Measurements from ENCODE around the gene FMOD. TPM values are rescaled to one million over a fixed set of nuclear protein-coding genes. Genes with fewer than 3 reads are reported as not detected.
"Not testable (repeated sequence)": the region's sequence is repeated elsewhere in the genome, so short reads cannot be mapped to it uniquely, and the experiment has no call there.

The FMOD gene
- total and polyA plus RNA-seq, 5 donors = 35.9 to 91.6 (median 60.2) TPM

DNA sequence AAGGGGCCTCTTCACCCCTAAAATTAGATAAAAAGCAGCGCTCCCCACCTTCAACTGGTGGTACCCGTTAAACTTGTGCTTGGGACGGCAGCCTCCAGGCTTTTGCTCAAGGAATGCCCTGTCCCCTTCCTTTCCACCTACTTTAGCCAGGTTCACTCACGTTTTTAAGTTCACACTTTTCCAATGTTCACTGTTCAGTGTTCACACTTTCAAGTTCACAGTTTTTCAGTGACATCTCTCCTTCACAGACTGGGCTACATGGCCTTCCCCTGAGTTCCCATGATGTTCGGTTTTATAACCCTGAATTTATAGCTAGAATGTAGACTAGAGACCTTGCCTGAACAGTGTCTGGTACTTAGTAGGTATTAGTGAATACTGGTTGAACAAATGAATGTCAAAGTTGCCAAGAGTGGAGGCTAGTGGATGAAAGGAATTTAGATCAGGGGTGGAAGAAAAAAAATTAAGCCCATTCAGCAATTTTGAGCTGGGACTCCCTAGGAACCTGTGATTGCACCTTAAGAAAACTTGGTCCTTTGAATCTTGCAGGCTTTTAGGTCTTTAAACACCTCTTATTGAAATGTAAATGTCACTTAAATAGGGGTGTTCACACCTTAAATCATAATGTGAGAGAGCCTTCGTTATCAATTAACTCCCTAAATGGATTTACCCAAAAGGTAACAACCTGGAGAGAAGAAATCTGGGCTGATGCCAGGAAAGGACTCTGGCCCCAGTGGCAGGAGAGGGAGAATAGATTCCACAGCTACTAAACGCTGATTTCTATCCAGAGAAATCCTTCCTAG is 33.3 kb downstream of the FMOD start:
- 79% methylated on average over 7 of the region's 7 CpGs for WGBS
- no peak overlapping the region for H3K4me3 ChIP-seq (ENCODE audit: low read length)
- no peak for ATAC-seq
- no peak for DNase-seq
- no peaks in the 10 kb centered on the region for H3K9me3 ChIP-seq (ENCODE audit: control insufficient read depth, low read length)
- peaks cover 19% of the 10 kb centered on the region for H3K4me1 ChIP-seq (ENCODE audit: control insufficient read depth, insufficient read depth, low read length)
- intact Hi-C loops (cut with DNase I) = no loop called here
- peak overlapping the region; percentile 80 for H3K27ac ChIP-seq (ENCODE audit: low read length)
- no peaks in the 10 kb centered on the region for H3K27me3 ChIP-seq (ENCODE audit: control insufficient read depth, insufficient read depth)

DNA sequence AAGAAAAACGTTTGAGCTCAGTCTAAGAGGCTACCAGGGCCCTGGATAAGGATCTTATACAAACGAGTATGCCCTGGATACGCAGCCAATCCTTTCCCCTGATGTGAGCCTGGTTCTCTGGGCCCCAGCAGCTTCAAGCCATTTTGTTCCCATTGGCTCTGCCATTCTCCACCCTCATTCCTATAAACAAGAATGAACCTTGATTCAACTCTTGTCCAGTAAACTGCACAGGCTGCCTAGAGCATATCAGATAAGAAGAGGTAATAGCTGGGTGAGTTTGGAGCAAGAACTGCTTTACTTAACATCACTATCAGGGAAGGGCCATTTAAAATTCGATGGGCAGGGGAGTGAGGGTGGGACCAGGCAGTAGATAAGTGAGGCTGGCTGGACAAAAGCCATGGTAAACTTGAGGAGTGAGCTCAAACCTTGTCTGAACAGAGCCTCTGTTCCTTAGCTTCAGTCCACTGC is 34.3 kb downstream of the FMOD start:
- DNase-seq = peak in 2 of 3 donors; percentile 69 to 82
- Histone ChIP-seq H3K27me3 (ENCODE audit: control insufficient read depth, insufficient read depth) (no peaks in the 10 kb centered on the region), H3K9me3 (ENCODE audit: control insufficient read depth, low read length) (no peaks in the 10 kb centered on the region), H3K4me1 (ENCODE audit: control insufficient read depth, insufficient read depth, low read length) (peaks cover 14% of the 10 kb centered on the region), H3K4me3 (ENCODE audit: low read length) (no peak overlapping the region), H3K27ac (ENCODE audit: low read length) (peak overlapping the region; percentile 87)
- ATAC-seq = peak; percentile 89 to 91
- WGBS = 28% methylated on average over 4 of the region's 4 CpGs
- intact Hi-C loops (cut with DNase I) = no loop called here

GRCh38 chr1:203314025-203314759 is 36.7 kb downstream of the FMOD start:
- H3K4me3 ChIP-seq (ENCODE audit: low read length); ATAC-seq; H3K4me1 ChIP-seq (ENCODE audit: control insufficient read depth, insufficient read depth, low read length); DNase-seq; intact Hi-C loops (cut with DNase I); H3K27me3 ChIP-seq (ENCODE audit: control insufficient read depth, insufficient read depth); H3K9me3 ChIP-seq (ENCODE audit: control insufficient read depth, low read length); H3K27ac ChIP-seq (ENCODE audit: low read length): not testable (repeated sequence)
- 91% methylated on average over 4 of the region's 4 CpGs for WGBS

- WGBS = 86% methylated on average over 3 of the region's 3 CpGs
- peaks cover 8% of the 10 kb centered on the region for H3K4me1 ChIP-seq (ENCODE audit: control insufficient read depth, insufficient read depth, low read length)
- ATAC-seq = no peak
- peak overlapping the region; percentile 24 for H3K27ac ChIP-seq (ENCODE audit: low read length)
- H3K27me3 ChIP-seq (ENCODE audit: control insufficient read depth, insufficient read depth) = no peaks in the 10 kb centered on the region
- intact Hi-C loops (cut with DNase I) = no loop called here
- H3K9me3 ChIP-seq (ENCODE audit: control insufficient read depth, low read length) = no peaks in the 10 kb centered on the region
- H3K4me3 ChIP-seq (ENCODE audit: low read length) = no peak overlapping the region
- DNase-seq = peak in 1 of 3 donors; percentile 8
Observed at GRCh38 chr1:203311368-203312301, 39.3 kb downstream of the FMOD start.

DNA sequence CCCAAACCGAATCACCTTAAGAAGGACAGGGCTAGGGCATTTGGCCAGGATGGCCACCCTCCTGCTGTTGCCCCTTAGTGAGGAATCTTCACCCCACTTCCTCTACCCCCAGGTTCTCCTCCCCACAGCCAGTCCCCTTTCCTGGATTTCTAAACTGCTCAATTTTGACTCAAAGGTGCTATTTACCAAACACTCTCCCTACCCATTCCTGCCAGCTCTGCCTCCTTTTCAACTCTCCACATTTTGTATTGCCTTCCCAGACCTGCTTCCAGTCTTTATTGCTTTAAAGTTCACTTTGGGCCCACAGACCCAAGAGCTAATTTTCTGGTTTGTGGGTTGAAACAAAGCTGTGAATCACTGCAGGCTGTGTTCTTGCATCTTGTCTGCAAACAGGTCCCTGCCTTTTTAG is 42.0 kb downstream of the FMOD start:
- no peaks in the 10 kb centered on the region for H3K9me3 ChIP-seq (ENCODE audit: control insufficient read depth, low read length)
- H3K4me3 ChIP-seq (ENCODE audit: low read length) = peak overlapping the region; percentile 87
- peaks cover 6% of the 10 kb centered on the region for H3K4me1 ChIP-seq (ENCODE audit: control insufficient read depth, insufficient read depth, low read length)
- DNase-seq (peak in 1 of 3 donors; percentile 15), ATAC-seq (no peak)
- intact Hi-C loops (cut with DNase I) = loop anchor here in 2 of 4 donors (5.0 kb wide), 1 partner anchor 37 kb away; no protein-coding TSS in a partner anchor
- 63% methylated on average over 1 of the region's 1 CpG for WGBS
- H3K27ac ChIP-seq (ENCODE audit: low read length) = peak overlapping the region; percentile 30
- no peaks in the 10 kb centered on the region for H3K27me3 ChIP-seq (ENCODE audit: control insufficient read depth, insufficient read depth)

- peak overlapping the region; percentile 87 for H3K4me3 ChIP-seq (ENCODE audit: low read length)
- H3K27ac ChIP-seq (ENCODE audit: low read length) = peak overlapping the region; percentile 30
Observed at GRCh38 chr1:203308328-203308922, 42.5 kb downstream of the FMOD start.

GRCh38 chr1:203307641-203308126 is 43.2 kb downstream of the FMOD start:
- Histone ChIP-seq H3K27ac (ENCODE audit: low read length) (peak overlapping the region; percentile 54), H3K4me3 (ENCODE audit: low read length) (peak overlapping the region; percentile 87), H3K27me3 (ENCODE audit: control insufficient read depth, insufficient read depth) (no peaks in the 10 kb centered on the region), H3K9me3 (ENCODE audit: control insufficient read depth, low read length) (no peaks in the 10 kb centered on the region), H3K4me1 (ENCODE audit: control insufficient read depth, insufficient read depth, low read length) (peaks cover 6% of the 10 kb centered on the region)
- ATAC-seq = no peak
- intact Hi-C loops (cut with DNase I) = loop anchor here in 3 of 4 donors (2.0 to 5.0 kb wide), 3 partner anchors 17 to 35 kb away; no protein-coding TSS in a partner anchor
- DNase-seq = peak in 1 of 3 donors; percentile 14
- WGBS = 24% methylated on average over 3 of the region's 3 CpGs

More at GRCh38 chr1:203308328-203308922, 42.5 kb downstream of the FMOD start:
- intact Hi-C loops (cut with DNase I) = loop anchor here in 2 of 4 donors (5.0 kb wide), 1 partner anchor 36 kb away; no protein-coding TSS in a partner anchor
- Histone ChIP-seq H3K9me3 (ENCODE audit: control insufficient read depth, low read length) (no peaks in the 10 kb centered on the region), H3K4me1 (ENCODE audit: control insufficient read depth, insufficient read depth, low read length) (peaks cover 6% of the 10 kb centered on the region), H3K27me3 (ENCODE audit: control insufficient read depth, insufficient read depth) (no peaks in the 10 kb centered on the region)
- WGBS = 44% methylated on average over 5 of the region's 5 CpGs
- DNase-seq (no peak), ATAC-seq (no peak)

DNA sequence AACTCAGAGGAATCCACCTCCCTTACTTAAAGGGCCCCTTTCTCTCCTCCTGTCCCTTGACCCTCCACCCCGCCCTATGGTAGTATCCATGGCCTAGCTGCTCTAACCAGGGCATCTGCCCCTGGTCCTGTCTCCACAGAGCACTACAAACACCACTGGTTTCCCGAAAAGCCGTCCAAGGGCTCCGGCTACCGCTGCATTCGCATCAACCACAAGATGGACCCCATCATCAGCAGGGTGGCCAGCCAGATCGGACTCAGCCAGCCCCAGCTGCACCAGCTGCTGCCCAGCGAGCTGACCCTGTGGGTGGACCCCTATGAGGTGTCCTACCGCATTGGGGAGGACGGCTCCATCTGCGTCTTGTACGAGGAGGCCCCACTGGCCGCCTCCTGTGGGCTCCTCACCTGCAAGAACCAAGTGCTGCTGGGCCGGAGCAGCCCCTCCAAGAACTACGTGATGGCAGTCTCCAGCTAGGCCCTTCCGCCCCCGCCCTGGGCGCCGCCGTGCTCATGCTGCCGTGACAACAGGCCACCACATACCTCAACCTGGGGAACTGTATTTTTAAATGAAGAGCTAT is 43.9 kb downstream of the FMOD start:
- H3K4me3 ChIP-seq (ENCODE audit: low read length) = peak overlapping the region; percentile 87
- H3K27me3 ChIP-seq (ENCODE audit: control insufficient read depth, insufficient read depth) = no peaks in the 10 kb centered on the region
- peak overlapping the region; percentile 97 for H3K27ac ChIP-seq (ENCODE audit: low read length)
- no peaks in the 10 kb centered on the region for H3K9me3 ChIP-seq (ENCODE audit: control insufficient read depth, low read length)
- DNase-seq = peak; percentile 55 to 79 (median 74)
- ATAC-seq = peak in 1 of 2 donors; percentile 1
- intact Hi-C loops (cut with DNase I) = loop anchor here in 3 of 4 donors (2.0 to 5.0 kb wide), 3 partner anchors 18 to 35 kb away; no protein-coding TSS in a partner anchor
- 26% methylated on average over 21 of the region's 21 CpGs for WGBS
- peaks cover 6% of the 10 kb centered on the region for H3K4me1 ChIP-seq (ENCODE audit: control insufficient read depth, insufficient read depth, low read length)

DNA sequence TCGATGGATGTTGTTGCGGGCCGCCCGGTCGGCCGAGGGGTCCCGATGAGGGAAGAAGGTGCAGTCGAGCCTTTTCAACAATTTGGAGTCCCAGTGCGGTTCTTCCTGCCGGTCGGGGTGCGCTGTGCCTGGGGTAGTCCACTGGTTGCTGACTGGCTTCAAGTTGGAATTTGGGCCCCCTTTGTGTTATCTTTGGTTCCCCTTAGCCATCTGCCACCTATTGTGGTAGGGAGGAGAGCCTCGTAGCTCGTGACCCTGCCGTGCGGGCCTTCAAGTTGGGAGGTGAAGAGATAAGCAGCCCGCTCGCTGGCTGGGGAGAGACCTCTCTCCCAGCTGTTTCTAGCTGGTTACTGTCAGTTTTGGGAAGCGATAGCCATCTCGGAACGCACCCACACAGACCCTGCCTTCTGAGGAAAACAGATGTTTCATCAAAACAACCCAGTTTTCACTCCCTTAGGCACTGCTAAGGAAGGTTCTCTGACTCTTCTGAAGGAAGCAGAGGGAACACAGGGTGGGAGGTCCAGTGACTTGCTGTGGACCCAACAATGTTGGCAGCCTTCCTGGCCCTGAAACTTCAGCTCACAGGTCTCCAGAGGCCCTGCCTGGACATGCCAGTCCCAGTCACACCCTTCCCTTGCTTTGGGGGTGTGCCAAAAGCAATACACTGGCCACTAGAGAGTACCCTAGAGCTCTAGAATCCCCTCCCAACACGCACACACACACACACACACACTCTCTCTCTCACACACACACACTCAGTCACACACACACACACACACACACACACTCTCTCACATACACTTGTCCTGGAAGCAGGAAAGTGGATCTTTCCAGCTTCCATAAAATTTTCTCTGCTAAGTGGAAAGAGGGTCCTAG is 44.6 kb downstream of the FMOD start:
- ATAC-seq = peak; percentile 64 to 69
- intact Hi-C loops (cut with DNase I) = loop anchor here in 3 of 4 donors (2.0 to 5.0 kb wide), 3 partner anchors 18 to 34 kb away; no protein-coding TSS in a partner anchor
- peak; percentile 92 to 96 (median 93) for DNase-seq
- Histone ChIP-seq H3K4me1 (ENCODE audit: control insufficient read depth, insufficient read depth, low read length) (peaks cover 6% of the 10 kb centered on the region), H3K4me3 (ENCODE audit: low read length) (peak overlapping the region; percentile 87), H3K9me3 (ENCODE audit: control insufficient read depth, low read length) (no peaks in the 10 kb centered on the region), H3K27me3 (ENCODE audit: control insufficient read depth, insufficient read depth) (no peaks in the 10 kb centered on the region), H3K27ac (ENCODE audit: low read length) (peak overlapping the region; percentile 97)
- 1% methylated on average over 22 of the region's 22 CpGs for WGBS

Data from right cardiac atrium (tissue), 5 donors.